Suprapubic skin (tissue), 4 donors: ENCODE measurements around the gene RUBCNL.

Experiments
- EP300 ChIP-seq: sonication (generic); formaldehyde crosslinking; IDR thresholded peaks from one replicate; pipeline ENCODE4 v1.6.1; 2017; ENCODE audit warnings: antibody characterized with exemption
- POLR2A ChIP-seq, 2 donors: fragments of 450-650 bp; IDR thresholded peaks; one replicate each; pipeline ENCODE4 v1.6.1; 2017; ENCODE audit warnings: antibody characterized with exemption in 2 of 2, mild to moderate bottlenecking in 2 of 2, moderate library complexity in 2 of 2
- POLR2AphosphoS5 ChIP-seq, 3 donors: sonication (generic); formaldehyde crosslinking; IDR thresholded peaks; one replicate each; pipeline ENCODE4 v1.6.1; 2017; ENCODE audit warnings: antibody characterized with exemption in 3 of 3
- TF ChIP-seq, protein P1 (sequence below), 2 donors: fragments of 200-600 bp in 1 of 2; fragments of 450-650 bp in 1 of 2; sonication (generic) in 1 of 2; IDR thresholded peaks; one replicate each; pipeline ENCODE4 v1.5.1; 2016 to 2019; ENCODE audit warnings: antibody characterized with exemption in 2 of 2, mild to moderate bottlenecking in 1 of 2, moderate library complexity in 1 of 2

DNA sequence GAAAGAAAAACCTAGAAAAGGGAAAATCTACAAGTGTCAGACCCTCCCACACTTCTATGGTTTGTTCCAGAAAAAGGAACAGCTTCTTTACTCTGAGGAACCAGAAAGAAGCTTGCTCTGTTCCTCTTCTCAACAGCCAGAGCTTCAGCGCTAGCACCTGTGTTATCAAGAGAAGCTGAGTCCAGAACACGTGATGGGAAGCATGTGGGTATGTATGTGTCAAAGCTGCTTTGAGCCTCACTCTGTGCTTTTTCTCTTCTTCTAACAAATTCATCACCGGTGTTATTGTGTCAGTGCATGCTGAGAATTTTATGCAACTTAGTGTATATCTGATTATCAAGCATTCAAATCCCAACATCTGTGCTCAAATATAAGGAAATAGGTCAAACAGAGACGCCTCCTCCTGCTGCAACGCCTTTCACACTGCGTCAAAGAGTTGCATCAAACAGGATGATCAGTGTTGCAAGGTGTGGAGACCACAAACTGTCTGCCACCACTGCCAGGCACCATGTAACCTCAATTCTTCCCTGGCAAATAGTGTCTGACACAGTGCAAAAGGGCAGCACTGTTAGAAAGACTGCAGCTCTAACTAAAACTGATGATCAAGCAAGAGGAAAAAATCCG lies 91.4 kb downstream of the RUBCNL start:
- TF ChIP-seq EP300 (no peak), POLR2A (IDR thresholded peaks at IDR 0.05) (no peak), POLR2AphosphoS5 (IDR thresholded peaks at IDR 0.05) (no peak)
- TF ChIP-seq, protein P1, sequence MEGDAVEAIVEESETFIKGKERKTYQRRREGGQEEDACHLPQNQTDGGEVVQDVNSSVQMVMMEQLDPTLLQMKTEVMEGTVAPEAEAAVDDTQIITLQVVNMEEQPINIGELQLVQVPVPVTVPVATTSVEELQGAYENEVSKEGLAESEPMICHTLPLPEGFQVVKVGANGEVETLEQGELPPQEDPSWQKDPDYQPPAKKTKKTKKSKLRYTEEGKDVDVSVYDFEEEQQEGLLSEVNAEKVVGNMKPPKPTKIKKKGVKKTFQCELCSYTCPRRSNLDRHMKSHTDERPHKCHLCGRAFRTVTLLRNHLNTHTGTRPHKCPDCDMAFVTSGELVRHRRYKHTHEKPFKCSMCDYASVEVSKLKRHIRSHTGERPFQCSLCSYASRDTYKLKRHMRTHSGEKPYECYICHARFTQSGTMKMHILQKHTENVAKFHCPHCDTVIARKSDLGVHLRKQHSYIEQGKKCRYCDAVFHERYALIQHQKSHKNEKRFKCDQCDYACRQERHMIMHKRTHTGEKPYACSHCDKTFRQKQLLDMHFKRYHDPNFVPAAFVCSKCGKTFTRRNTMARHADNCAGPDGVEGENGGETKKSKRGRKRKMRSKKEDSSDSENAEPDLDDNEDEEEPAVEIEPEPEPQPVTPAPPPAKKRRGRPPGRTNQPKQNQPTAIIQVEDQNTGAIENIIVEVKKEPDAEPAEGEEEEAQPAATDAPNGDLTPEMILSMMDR (IDR thresholded peaks at IDR 0.05) = no peak
